ENCODE results near the gene STK17B. TPM values are rescaled to one million over a fixed set of nuclear protein-coding genes. Genes with fewer than 3 reads are reported as not detected.

The STK17B gene
- total RNA-seq, 1 experiment from 2014 or later = 58.0 TPM

GRCh38 chr2:196088203-196088602 is 83.2 kb downstream of the STK17B start:
- ChIA-PET POLR2A (no interaction called here), CTCF (no interaction called here)
- Mint-ChIP-seq H3K36me3 (ENCODE audit: insufficient read depth, unreplicated experiment) (no peaks in the 10 kb centered on the region), H3K27me3 (ENCODE audit: insufficient read depth, unreplicated experiment) (no peaks in the 10 kb centered on the region), H3K4me3 (ENCODE audit: unreplicated experiment) (no peak overlapping the region), H3K27ac (ENCODE audit: unreplicated experiment) (no peak overlapping the region), H3K4me1 (ENCODE audit: low read depth, unreplicated experiment) (no peaks in the 10 kb centered on the region), H3K9me3 (ENCODE audit: unreplicated experiment) (peaks cover 30% of the 10 kb centered on the region)
- H3K27me3 ChIP-seq (replicated peaks; ENCODE audit: control insufficient read depth, insufficient read depth, low read length) = no peaks in the 10 kb centered on the region
- peaks cover 10% of the 10 kb centered on the region for H3K9me3 ChIP-seq
- intact Hi-C loops (cut with micrococcal nuclease; ENCODE audit: unreplicated experiment) = no loop called here
- H3K36me3 ChIP-seq (ENCODE audit: control insufficient read depth, insufficient read depth, low read length) = no peaks in the 10 kb centered on the region
- no peak for TF ChIP-seq CTCF (IDR thresholded peaks at IDR 0.05; ENCODE audit: insufficient read depth in 1 of 2, low read depth in 1 of 2, low read length in 1 of 2, severe bottlenecking in 1 of 2, unreplicated experiment in 1 of 2)
- no peak overlapping the region for H3K4me3 ChIP-seq (ENCODE audit: low read depth, low read length)
- no peaks in the 10 kb centered on the region for H3K4me1 ChIP-seq
- no TSS peak for BruUV-seq (replicated peaks)
- DNase-seq = no peak

GRCh38 chr2:196086517-196087368 is 84.6 kb downstream of the STK17B start:
- no peaks in the 10 kb centered on the region for H3K4me1 Mint-ChIP-seq (ENCODE audit: low read depth, unreplicated experiment)
- H3K9me3 Mint-ChIP-seq (ENCODE audit: unreplicated experiment) = peaks cover 45% of the 10 kb centered on the region
- no peak overlapping the region for H3K4me3 Mint-ChIP-seq (ENCODE audit: unreplicated experiment)
- no peak for DNase-seq
- no peaks in the 10 kb centered on the region for H3K36me3 ChIP-seq (ENCODE audit: control insufficient read depth, insufficient read depth, low read length)
- H3K9me3 ChIP-seq = peaks cover 13% of the 10 kb centered on the region
- TF ChIP-seq CTCF (IDR thresholded peaks at IDR 0.05; ENCODE audit: insufficient read depth in 1 of 2, low read depth in 1 of 2, low read length in 1 of 2, severe bottlenecking in 1 of 2, unreplicated experiment in 1 of 2) = no peak
- H3K36me3 Mint-ChIP-seq (ENCODE audit: insufficient read depth, unreplicated experiment) = no peaks in the 10 kb centered on the region
- no peaks in the 10 kb centered on the region for H3K27me3 ChIP-seq (replicated peaks; ENCODE audit: control insufficient read depth, insufficient read depth, low read length)
- ChIA-PET CTCF (no interaction called here), POLR2A (no interaction called here)
- H3K27me3 Mint-ChIP-seq (ENCODE audit: insufficient read depth, unreplicated experiment) = no peaks in the 10 kb centered on the region
- no TSS peak for BruUV-seq (replicated peaks)
- H3K27ac Mint-ChIP-seq (ENCODE audit: unreplicated experiment) = no peak overlapping the region
- intact Hi-C loops (cut with micrococcal nuclease; ENCODE audit: unreplicated experiment) = no loop called here
- no peak overlapping the region for H3K4me3 ChIP-seq (ENCODE audit: low read depth, low read length)
- H3K4me1 ChIP-seq = no peaks in the 10 kb centered on the region

- Mint-ChIP-seq H3K36me3 (ENCODE audit: insufficient read depth, unreplicated experiment) (no peaks in the 10 kb centered on the region), H3K27ac (ENCODE audit: unreplicated experiment) (no peak overlapping the region), H3K4me1 (ENCODE audit: low read depth, unreplicated experiment) (peaks cover 7% of the 10 kb centered on the region), H3K4me3 (ENCODE audit: unreplicated experiment) (no peak overlapping the region), H3K27me3 (ENCODE audit: insufficient read depth, unreplicated experiment) (no peaks in the 10 kb centered on the region), H3K9me3 (ENCODE audit: unreplicated experiment) (peaks cover 36% of the 10 kb centered on the region)
- no peak for DNase-seq
- Histone ChIP-seq H3K9me3 (peaks cover 13% of the 10 kb centered on the region), H3K4me1 (peaks cover 5% of the 10 kb centered on the region), H3K4me3 (ENCODE audit: low read depth, low read length) (no peak overlapping the region), H3K27me3 (replicated peaks; ENCODE audit: control insufficient read depth, insufficient read depth, low read length) (no peaks in the 10 kb centered on the region), H3K36me3 (ENCODE audit: control insufficient read depth, insufficient read depth, low read length) (no peaks in the 10 kb centered on the region)
- CTCF ChIA-PET = no interaction called here
- POLR2A ChIA-PET = no interaction called here
- no TSS peak for BruUV-seq (replicated peaks)
- intact Hi-C loops (cut with micrococcal nuclease; ENCODE audit: unreplicated experiment) = no loop called here
- no peak for TF ChIP-seq CTCF (IDR thresholded peaks at IDR 0.05; ENCODE audit: insufficient read depth in 1 of 2, low read depth in 1 of 2, low read length in 1 of 2, severe bottlenecking in 1 of 2, unreplicated experiment in 1 of 2)
These were observed 87.8 kb downstream of the STK17B start for GRCh38 chr2:196083601-196084000.

Other genes with a start within 250 kb of the STK17B start
- 0.16 and 0.30 TPM in 2 replicates for gene DNAH7, start 102.7 kb downstream of the STK17B start, total RNA-seq (2022)